PC-9 (cell line): Measurements from ENCODE around the gene MORN4. TPM values are rescaled to one million over a fixed set of nuclear protein-coding genes. Genes with fewer than 3 reads are reported as not detected.

ENCODE experiments used
- BruUV-seq: library from RNA; stranded (reverse); fragments of 400-500 nt; replicated peaks from 2 replicates; lab custom pipeline; 2021; lab: Mats Ljungman, UMichigan
- CTCF ChIA-PET: fragments of 300-600 bp; sonication (Branson Sonifier 250); formaldehyde crosslinking; loops from one replicate; lab custom pipeline; 2022; ENCODE audit warnings: antibody characterized with exemption; lab: Charles Lee
- POLR2A ChIA-PET: fragments of 300-600 bp; sonication (Branson Sonifier 250); formaldehyde crosslinking; loops from one replicate; lab custom pipeline; 2022; ENCODE audit warnings: antibody characterized with exemption; ENCODE audit not compliant: unreplicated experiment; lab: Charles Lee
- DNase-seq, 2 experiments: peaks; one replicate each; pipeline versions ENCODE4 v3.0.0 to v3.0.0-alpha.2; 2015 to 2022; ENCODE audit warnings: mixed read lengths in 1 of 2
- H2AFZ ChIP-seq: fragments of 200-600 bp; sonication (generic); 2 replicates; pipeline ENCODE4 v1.8.1; 2017; ENCODE audit warnings: antibody characterized with exemption
- H3F3A ChIP-seq: fragments of 200-600 bp; sonication (generic); 2 replicates; pipeline ENCODE4 v1.8.1; 2017; ENCODE audit warnings: antibody characterized with exemption, mild to moderate bottlenecking, low read depth; ENCODE audit not compliant: insufficient read depth
- H3K27ac ChIP-seq: fragments of 200-600 bp; sonication (generic); 2 replicates; pipeline ENCODE4 v1.6.1; 2016; ENCODE audit warnings: mixed run types
- H3K27me3 ChIP-seq: fragments of 200-600 bp; sonication (generic); 2 replicates; pipeline ENCODE4 v1.6.1; 2016; ENCODE audit warnings: low read depth, mixed run types; ENCODE audit not compliant: insufficient read depth
- H3K36me3 ChIP-seq: fragments of 200-600 bp; sonication (generic); 2 replicates; pipeline ENCODE4 v1.6.1; 2016; ENCODE audit warnings: low read depth, mixed run types
- H3K4me1 ChIP-seq: fragments of 200-600 bp; sonication (generic); replicated peaks from 2 replicates; pipeline ENCODE4 v1.6.1; 2016; ENCODE audit warnings: mixed run types; ENCODE audit not compliant: insufficient read depth
- H3K4me2 ChIP-seq: fragments of 200-600 bp; sonication (generic); 2 replicates; pipeline ENCODE4 v1.6.1; 2017; ENCODE audit warnings: mixed run types
- H3K4me3 ChIP-seq: fragments of 200-600 bp; sonication (generic); 2 replicates; pipeline ENCODE4 v1.6.1; 2016; ENCODE audit warnings: mixed run types
- H3K79me2 ChIP-seq: fragments of 200-600 bp; sonication (generic); 2 replicates; pipeline ENCODE4 v1.6.1; 2017; ENCODE audit warnings: low read depth, mixed run types
- H3K9me2 ChIP-seq: fragments of 200-600 bp; sonication (generic); 2 replicates; pipeline ENCODE4 v1.8.1; 2017; ENCODE audit warnings: mild to moderate bottlenecking; ENCODE audit not compliant: insufficient read depth
- H3K9me3 ChIP-seq: fragments of 200-600 bp; sonication (generic); 2 replicates; pipeline ENCODE4 v1.8.1; 2016; ENCODE audit warnings: low read depth; ENCODE audit not compliant: insufficient read depth
- H4K20me1 ChIP-seq: fragments of 200-600 bp; sonication (generic); 2 replicates; pipeline ENCODE4 v1.8.1; 2017; ENCODE audit not compliant: insufficient read depth
- EZH2 ChIP-seq: fragments of 200-600 bp; sonication (generic); IDR thresholded peaks from 2 replicates; pipeline ENCODE4 v1.8.0; 2017; ENCODE audit warnings: antibody characterized with exemption, low read depth
- intact Hi-C: fragments of 100-400 bp; cut with micrococcal nuclease; formaldehyde crosslinking; loops from one replicate; pipeline ENCODE4 v1.10.0; 2022; ENCODE audit not compliant: unreplicated experiment
- total RNA-seq: library from RNA; stranded (reverse); gene quantifications from 2 replicates; pipeline ENCODE4 v1.2.3, GENCODE V29; 2021
- TF ChIP-seq, protein P1 (sequence below): fragments of 200-600 bp; sonication (generic); conservative IDR thresholded peaks from 2 replicates; pipeline ENCODE4 v1.6.1; 2017; ENCODE audit warnings: mixed run types, antibody characterized with exemption, mild to moderate bottlenecking, moderate library complexity

Gene MORN4
- total RNA-seq, 1 experiment from 2014 or later: 10.0 TPM

DNA sequence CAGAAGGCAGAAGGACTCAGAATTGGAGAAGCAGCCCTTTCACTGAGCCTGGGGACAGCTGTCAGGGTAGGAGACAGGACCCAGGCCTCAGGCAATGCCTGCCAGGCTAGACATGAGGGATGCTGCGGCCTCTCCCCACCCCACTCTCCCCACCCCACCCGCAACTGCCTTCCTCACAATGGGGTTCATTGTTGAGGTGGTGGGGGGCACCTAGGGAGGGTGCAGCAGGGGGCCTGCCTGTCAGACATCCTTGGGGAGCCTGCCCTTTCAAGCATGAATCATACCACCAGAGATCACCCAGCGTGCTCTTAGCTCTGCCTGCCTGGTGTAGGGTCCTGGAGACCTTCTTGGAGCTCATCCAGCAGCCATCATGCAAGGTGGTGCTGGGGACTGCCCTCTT, 43.8 kb downstream of the MORN4 start, which contains the start of gene C10orf62:
C10orf62 (plus strand) TSS at position 243 of the 400 bp plus-strand sequence. CDS start 177 bp downstream, outside the sequence.
- no TSS peak for BruUV-seq
- H3F3A ChIP-seq: no peaks in the 10 kb centered on the region
- H3K9me2 ChIP-seq: no peaks in the 10 kb centered on the region
- H3K9me3 ChIP-seq: no peaks in the 10 kb centered on the region
- no peaks in the 10 kb centered on the region for H4K20me1 ChIP-seq
- H3K4me1 ChIP-seq: no peaks in the 10 kb centered on the region
- H3K4me3 ChIP-seq: no peak within 1 kb of the TSS
- ChIA-PET POLR2A (no interaction called here), CTCF (no interaction called here)
- H3K79me2 ChIP-seq: no peaks in the 10 kb centered on the region
- intact Hi-C loops: no loop called here
- DNase-seq: no peak
- H3K4me2 ChIP-seq: no peak within 1 kb of the TSS
- H3K36me3 ChIP-seq: no peaks in the 10 kb centered on the region
- no peak for TF ChIP-seq EZH2
- TF ChIP-seq, protein P1, sequence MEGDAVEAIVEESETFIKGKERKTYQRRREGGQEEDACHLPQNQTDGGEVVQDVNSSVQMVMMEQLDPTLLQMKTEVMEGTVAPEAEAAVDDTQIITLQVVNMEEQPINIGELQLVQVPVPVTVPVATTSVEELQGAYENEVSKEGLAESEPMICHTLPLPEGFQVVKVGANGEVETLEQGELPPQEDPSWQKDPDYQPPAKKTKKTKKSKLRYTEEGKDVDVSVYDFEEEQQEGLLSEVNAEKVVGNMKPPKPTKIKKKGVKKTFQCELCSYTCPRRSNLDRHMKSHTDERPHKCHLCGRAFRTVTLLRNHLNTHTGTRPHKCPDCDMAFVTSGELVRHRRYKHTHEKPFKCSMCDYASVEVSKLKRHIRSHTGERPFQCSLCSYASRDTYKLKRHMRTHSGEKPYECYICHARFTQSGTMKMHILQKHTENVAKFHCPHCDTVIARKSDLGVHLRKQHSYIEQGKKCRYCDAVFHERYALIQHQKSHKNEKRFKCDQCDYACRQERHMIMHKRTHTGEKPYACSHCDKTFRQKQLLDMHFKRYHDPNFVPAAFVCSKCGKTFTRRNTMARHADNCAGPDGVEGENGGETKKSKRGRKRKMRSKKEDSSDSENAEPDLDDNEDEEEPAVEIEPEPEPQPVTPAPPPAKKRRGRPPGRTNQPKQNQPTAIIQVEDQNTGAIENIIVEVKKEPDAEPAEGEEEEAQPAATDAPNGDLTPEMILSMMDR: no peak
- H3K27ac ChIP-seq: no peak within 1 kb of the TSS
- H2AFZ ChIP-seq: no peak within 1 kb of the TSS
- H3K27me3 ChIP-seq: no peaks in the 10 kb centered on the region

DNA sequence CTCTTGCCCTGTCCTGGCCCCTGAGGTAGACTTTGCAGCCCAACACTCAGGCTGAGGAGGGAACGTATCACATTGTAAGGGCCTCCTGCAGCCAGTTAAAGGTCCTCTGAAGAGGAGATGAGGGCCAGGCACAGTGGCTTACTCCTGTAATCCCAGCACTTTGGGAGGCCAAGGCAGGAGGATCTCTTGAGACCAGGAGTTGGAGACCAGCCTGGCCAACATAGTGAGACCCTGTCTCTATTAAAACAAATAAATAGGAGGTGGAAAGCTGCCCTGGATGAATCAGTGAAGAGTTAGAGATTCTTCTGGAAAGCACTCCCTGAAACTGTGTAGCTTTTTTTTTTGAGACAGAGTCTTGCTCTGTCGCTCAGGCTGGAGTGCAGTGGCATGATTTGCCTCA, 46.1 kb downstream of the MORN4 start:
- ChIA-PET CTCF (no interaction called here), POLR2A (no interaction called here)
- Histone ChIP-seq H3K4me1 (no peaks in the 10 kb centered on the region), H3K36me3 (no peaks in the 10 kb centered on the region), H3K27ac (no peak overlapping the region), H3K4me2 (no peak overlapping the region), H3K4me3 (no peak overlapping the region), H3F3A (no peaks in the 10 kb centered on the region), H3K9me3 (no peaks in the 10 kb centered on the region), H4K20me1 (no peaks in the 10 kb centered on the region), H3K79me2 (no peaks in the 10 kb centered on the region), H2AFZ (no peak overlapping the region), H3K27me3 (no peaks in the 10 kb centered on the region), H3K9me2 (no peaks in the 10 kb centered on the region)
- no TSS peak for BruUV-seq
- DNase-seq: no peak
- TF ChIP-seq, protein P1: no peak
- TF ChIP-seq EZH2: no peak
- intact Hi-C loops: no loop called here

DNA sequence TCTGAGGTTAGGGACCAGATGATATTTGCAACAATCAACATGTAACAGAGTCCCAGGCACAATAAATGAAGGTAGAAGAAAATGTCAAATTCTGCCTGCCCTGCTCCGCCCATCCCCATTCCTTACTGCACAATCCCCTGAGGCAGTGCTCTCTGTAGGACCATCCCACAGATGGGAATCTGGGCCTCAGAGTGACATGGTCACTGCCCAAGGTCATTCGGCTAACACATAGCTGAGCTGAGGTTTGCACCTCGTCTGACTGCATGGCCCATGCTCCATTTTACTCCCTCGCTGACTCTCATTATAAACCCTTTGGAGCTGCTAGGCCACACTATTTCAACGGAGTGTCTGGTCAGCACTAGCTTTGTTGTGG, 47.9 kb downstream of the MORN4 start:
- no TSS peak for BruUV-seq
- Histone ChIP-seq H3K9me3 (no peaks in the 10 kb centered on the region), H3K4me1 (no peaks in the 10 kb centered on the region), H3K27ac (no peak overlapping the region), H3F3A (no peaks in the 10 kb centered on the region), H3K27me3 (no peaks in the 10 kb centered on the region), H3K9me2 (no peaks in the 10 kb centered on the region), H2AFZ (no peak overlapping the region), H3K4me3 (no peak overlapping the region), H3K4me2 (no peak overlapping the region), H3K79me2 (no peaks in the 10 kb centered on the region), H4K20me1 (no peaks in the 10 kb centered on the region), H3K36me3 (no peaks in the 10 kb centered on the region)
- POLR2A ChIA-PET: no interaction called here
- DNase-seq: no peak
- no peak for TF ChIP-seq EZH2
- TF ChIP-seq, protein P1: no peak
- CTCF ChIA-PET: no interaction called here
- intact Hi-C loops: no loop called here
